A673 (cell line): ENCODE measurements around the gene STXBP5L.

ENCODE experiments used
- CTCF ChIP-seq: fragments of 300-800, 200-600 bp; sonication (generic); conservative IDR thresholded peaks from 2 replicates; pipeline ENCODE4 v1.5.1; 2017; ENCODE audit warnings: low read depth, mild to moderate bottlenecking, antibody characterized with exemption, low read length, moderate library complexity, mixed read lengths
- EZH2 ChIP-seq: fragments of 200-600 bp; sonication (generic); IDR thresholded peaks from 2 replicates; pipeline ENCODE4 v1.6.1; 2017; ENCODE audit warnings: borderline replicate concordance, low read depth, mild to moderate bottlenecking, mixed read lengths, antibody characterized with exemption, low read length; ENCODE audit not compliant: poor library complexity, severe bottlenecking

GRCh38 chr3:121269389-121269788 is 361.4 kb downstream of the STXBP5L start:
- TF ChIP-seq CTCF (no peak), EZH2 (no peak)
